Activated gamma-delta T cell treated with Interleukin-2 at 50 U/mL for 16 hours (primary cell): ENCODE results near the gene PRR33.

Source experiments
- DNase-seq: peaks from one replicate; pipeline ENCODE4 v3.0.0-alpha.2; 2020

The PRR33 gene

DNA sequence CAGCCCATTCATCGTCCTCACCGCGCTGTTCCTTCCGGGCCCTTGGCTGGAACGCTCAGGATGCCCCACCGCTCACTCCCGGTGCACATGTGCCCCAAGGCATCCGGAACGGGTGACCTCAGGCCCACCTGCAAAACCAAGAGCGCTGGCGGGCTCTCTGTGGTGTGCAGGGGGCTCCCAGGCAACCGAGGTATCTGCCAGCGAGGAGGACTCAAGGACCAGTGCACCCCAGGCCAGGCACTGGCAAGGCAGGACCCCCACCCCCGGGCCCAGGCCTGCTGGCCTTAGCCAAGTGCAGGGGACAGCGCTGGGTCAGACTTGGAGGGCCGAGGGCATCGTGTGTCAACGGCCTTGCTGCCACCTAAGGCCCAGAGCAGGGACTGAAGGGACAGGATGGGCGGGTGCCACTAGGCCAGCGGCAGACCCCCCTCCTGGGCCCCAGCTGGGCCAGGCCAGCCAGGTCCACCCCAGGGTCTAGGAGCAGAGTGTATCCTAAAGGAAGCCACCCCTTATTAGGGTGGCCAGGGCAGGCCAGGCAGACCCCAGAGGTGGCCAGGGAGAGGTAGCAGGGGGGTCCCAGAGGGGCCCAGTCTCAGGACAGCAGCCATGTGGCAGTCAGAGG is 36.3 kb upstream of the PRR33 start:
- no peak for DNase-seq

- DNase-seq, result no peak
These were observed 35.5 kb upstream of the PRR33 start for GRCh38 chr11:1927026-1927847.

- DNase-seq, result no peak
These were observed 34.7 kb upstream of the PRR33 start for GRCh38 chr11:1926156-1927025.

DNA sequence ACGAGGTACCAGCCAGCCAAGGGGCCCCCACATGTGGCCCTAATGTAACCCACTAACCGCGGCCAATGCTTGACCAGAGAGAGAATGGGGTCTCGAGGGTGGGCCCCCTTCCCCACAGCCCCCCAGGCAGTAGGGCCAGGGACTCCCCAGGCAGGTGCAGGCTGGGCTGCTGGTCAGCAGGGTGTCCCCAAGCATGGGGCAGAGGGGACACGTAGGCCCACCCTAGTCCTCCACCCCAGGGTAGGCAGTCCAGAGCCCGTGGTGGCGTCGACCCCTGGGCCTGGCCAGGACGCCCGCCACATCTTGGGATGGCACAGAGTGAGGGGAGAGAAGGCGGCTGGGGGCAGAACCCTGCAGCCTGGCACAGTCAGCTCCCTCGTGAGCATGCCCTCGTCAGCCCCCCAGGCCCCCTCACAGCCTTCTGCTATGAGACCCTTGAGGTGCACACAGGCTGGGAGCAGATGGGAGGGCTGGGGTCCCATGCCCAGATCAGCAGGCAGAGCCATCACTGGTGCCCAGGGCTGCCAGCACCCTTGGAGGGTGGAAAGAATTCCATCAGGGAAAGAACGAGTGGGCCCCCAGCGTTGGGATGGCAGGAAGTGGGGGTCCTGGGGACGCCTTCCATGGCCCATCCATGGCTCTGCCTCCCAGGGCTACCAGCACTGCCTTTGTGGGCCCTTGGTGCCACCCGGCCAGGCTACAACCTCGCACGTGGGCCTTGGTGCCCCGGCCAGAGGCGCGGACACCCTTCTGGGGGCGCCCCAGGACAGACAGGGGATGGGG is 33.9 kb upstream of the PRR33 start:
- no peak for DNase-seq

DNA sequence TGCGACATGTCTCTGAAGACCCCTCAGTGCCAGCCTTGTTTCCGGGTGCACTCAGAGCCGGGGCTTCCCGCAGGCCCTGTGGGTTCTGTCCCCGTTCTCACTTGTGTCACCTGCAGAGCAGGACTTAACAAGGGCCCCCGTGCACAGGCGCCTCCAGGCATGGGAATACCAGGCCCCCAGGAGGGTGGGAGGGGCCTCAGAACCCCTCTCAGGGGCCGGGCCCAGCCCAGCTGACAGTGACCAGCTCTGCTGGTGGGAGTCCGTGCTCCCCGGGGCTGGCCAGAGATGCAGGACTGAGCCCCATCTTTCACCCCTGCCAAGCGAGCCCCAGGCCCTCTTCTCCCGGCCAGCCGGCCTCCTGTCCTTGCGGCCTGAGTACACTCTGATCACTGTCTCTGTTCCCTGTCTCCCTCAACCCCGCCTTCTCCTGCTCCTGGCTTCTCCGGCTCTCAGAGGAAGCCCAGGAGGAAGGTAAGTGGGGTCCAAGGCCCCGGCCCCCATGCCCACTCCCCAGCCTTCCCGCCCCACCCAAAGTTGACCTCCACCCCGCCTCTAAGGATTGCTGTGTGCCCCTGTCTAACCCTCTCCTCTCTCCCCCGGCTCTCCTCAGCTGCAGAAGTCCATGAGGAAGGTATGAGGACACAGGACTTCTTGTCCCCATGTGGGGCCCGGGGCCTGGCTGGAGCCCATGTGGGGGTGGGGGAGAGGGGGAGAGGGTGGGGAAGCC is 33.1 kb upstream of the PRR33 start:
- no peak for DNase-seq

DNA sequence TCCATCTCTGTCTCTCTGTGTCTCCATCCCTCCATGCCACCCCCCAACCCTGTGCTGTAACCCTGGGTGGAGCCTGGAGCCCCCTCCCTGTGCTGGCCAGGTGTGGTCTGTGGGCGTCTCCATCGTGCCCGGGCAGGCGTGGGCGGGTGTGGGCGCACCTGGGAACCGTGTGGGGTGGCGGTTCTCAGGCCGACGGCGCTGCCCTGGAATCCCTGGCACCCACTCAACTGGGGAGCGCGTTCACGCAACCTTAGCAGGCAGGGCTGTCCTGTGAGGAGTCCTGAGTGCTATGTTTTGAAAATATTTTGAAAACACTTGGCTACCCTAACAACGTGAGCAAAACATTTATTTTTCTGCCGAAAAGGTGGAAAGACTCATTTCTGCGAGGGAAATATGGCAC is 32.5 kb upstream of the PRR33 start:
- DNase-seq, result no peak

DNA sequence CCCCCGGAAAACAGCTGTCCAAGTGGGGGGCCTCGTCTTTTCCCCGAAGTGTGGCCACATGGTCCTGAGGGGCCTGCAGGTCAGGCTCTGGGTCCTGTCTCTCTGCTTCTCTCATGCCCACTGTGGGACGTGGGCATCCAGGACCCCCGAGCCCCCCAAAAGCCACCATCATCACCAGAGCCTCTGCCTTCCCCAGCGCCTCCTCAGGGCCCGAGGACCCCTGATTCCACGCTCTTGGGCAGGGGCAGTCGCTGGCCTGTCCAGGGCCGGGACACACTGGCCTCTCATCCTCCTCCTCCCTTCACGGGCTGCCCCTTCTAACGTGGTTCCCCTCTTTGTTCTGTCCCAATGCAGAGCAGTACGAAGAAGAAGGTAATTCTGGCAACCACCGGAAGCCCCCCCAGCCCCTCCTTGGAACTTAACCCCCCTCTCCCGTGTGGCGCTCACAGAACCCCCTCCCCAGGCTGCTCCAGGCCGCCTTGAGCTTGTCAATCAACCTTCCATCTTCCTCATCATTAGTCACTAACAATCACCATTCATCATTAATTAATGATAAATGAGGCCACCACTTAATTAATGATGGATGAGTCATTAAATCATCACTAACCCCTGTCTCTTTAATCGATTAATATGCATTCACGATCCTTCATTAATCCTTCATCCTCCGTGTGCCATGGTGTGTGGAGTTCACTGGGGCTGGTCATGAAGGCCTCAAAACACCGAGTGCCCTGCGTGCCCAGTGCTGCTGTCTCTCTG is 31.7 kb upstream of the PRR33 start:
- DNase-seq, result no peak

DNA sequence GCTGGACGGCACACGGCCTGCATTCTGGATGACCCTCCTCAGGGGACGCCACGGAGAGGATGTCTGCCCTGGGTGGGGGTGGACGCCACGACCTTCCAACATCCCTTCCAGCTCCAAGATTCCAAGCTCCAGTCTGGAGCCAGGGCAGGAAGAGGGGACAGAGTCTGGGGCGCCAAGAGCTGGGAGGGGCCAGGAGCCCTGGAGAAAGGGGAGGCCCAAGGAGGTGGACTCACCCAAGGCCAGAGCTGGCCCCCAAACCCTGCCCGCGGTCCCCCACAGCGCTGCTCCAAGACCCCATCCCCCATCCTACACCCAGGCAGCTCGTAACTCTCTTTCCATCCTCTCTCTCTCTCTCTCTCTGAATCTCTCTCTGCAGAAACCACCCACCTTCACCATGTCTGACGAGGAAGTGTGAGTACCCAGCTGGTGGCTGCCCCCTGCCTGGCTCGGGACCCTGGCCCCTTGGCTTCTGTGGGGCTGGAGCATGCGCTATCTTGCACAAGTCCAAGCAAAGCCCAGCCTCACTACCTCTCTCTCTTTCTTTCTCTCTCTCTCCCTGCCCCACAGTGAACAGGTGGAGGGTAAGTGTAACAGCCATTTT is 30.9 kb upstream of the PRR33 start:
- DNase-seq, result no peak

- DNase-seq, result no peak
These were observed 30.0 kb upstream of the PRR33 start for GRCh38 chr11:1921574-1922141.

DNA sequence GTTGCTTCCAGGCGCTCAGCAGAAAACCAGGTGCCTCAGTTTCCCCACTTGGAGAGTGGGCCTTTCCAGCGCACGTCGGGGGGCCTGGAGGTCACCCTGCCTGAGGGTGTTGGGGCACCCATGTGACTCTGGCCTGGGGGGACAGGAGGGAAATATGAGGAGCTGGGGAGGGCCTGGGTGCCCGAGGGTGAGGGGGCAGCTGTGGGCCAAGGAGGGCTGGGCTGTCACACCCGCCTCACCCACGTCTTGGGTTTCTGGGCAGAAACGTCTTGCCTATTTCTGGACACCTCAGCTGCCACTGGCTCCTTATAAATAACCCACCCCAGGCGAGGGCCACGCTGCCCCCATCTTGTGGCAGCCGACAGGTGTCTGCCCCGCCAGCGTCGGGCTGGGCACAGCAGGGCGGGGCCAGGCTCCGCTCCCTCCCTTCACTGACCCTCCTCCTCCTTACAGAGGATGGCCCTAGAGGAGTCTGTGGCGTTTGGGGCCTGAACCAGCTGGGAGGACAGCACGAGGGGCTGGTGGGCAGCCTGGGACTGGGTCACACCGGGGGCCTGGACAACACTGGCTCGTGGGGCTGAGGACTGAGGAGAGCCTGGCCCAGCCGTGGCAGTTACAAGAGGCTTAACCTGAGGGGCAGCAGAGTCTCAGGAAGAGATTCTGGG is 29.3 kb upstream of the PRR33 start:
- no peak for DNase-seq

DNA sequence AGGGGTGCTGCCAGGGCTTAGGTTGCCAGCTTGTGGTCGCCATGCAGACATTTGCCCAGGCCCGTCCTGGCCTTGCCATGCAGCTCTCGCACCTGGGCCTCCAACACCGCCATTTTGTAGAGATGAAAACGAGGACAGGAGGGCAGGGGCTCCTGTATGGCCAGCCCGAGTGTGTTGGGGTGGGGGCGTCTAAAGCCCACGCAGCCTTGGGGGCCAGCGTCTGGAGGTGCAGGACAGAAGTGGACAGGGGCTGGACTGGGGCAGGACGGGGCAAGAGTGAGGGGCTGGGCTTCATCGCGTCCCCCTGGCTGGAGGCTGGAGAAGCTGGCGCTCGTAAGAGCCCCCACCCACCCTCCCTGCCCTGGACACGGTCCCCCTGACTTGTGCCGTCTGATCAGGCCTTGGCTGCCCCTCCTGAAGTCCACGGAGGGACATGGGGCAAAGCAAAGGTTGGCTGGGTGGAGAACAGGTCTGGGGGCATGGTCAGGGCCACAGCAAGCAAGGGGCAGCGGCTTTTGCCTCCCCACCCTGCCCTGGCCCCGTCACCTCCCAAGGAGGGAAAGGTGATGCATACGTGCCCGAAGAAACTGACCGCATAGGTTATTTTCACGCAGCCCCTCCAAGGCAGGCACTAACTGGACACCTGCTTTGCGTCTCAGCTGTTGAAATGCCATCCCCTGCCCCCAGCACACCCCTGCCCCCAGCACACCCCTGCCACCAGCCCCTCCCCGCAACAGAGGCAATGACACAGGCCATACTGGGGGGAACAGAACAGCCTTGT is 28.6 kb upstream of the PRR33 start:
- DNase-seq, result no peak

DNA sequence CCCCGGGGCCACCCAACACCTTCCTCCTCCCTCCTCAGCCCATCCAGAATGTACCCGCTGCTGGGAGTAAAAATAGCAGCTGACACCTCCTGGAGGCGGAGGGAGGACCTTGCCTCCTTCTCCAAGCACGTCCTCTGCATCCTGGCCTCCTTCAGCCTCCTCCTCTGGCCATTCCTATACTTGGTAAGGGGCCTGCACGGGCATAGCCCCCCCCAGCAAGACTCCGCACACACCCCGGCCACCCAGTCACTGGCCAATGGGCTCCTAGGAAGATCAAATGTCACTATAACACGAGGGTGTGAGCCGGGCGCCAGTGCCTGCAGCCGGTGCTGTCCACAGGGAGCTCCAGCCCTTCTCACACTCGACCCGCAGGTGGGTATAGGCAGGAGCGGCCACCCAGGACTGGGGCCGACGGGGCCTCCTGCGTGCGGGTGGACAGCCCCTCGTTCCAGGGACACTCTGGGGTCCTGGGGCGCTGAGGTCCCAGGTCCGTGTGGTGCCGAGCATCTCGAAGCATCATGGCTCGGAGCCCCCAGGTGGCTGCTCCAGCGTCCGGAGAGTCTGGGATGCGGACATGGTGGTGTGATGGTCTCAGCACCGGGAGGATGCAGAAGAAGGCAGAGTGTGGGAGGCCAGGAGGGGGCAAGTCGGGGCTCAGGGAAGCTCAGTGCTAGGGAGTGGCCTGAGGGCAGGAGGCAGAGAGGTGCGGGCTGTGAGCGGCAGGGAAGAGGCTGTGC is 27.9 kb upstream of the PRR33 start, which contains the start of gene TNNT3:
Gene TNNT3, plus strand, starts transcription at position 313 of the 737 bp plus-strand sequence. CDS start 3,172 bp downstream, outside the sequence.
- DNase-seq, result no peak

- no peak for DNase-seq
These were observed 27.0 kb upstream of the PRR33 start for GRCh38 chr11:1918436-1919315.

DNA sequence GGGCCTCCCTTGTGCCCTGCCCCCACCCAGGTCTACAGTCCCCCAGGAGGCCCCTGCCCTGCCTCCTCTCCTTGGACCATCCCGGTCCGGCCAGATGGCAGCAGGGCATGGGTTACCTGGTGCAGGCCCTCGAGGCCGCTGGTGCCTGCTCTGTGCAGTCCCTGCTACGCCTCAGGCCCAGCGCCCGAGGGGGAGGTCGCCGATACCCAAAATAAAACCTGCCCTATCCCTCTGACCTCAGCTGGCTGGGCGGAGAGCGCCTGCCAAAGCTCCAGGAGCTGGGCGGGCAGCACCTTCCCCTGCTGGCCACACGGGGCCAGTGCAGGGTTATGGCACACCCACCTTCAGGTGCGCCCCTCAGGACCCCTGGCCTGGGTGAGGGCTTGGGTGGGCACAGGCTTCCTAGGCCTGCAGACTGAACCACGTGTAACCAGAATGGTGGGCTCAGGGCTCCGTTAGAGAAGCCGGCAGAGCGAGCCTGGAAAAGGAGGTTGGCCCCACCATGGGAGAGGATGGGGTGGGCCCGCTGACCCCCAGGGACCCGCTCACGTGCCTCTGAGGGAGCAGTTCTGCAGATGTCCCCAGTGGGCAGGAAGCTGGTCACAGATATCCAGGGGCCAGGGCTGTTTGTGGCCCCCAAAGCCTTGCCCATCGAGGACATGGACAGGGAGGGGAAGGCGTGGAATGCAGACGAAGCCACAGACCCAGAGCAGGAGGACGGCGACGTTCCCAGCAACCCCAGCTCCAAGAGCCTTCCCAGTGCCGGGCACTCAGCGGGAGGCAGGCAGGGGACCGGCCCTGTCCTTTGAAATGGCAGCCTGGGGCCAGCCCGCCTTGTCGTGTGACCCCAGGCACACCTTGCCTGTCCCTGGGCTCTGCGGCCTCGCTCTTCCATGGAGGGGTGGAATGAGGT is 26.1 kb upstream of the PRR33 start:
- DNase-seq, result no peak

DNA sequence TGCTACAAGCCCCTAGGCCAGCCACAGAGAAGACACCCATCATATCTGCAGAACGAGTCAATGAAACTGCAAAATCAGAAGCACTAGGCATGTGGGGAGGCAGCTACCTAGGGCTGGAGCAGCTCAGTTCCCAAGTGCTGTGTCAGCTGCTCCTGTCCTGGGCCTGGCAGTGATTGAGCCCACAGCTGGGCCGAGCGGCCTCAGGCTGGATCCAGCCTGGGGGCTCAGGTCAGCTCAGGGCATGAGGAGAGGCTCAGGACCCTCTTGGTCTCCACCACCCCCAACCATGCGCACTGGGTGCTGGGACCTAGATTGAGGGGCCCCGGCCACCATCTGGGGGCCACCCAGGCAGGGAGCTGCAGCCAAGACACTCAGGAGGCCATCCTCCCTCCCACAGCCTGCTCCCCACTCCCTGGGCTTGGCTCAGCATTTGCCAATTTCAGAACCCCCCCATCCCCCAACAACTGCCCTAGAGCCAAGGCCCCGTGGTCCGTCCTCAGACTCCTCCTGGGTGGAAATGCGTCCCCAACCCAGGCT is 25.4 kb upstream of the PRR33 start:
- no peak for DNase-seq
